ENCODE data around the gene FADS2. TPM values are rescaled to one million over a fixed set of nuclear protein-coding genes. Genes with fewer than 3 reads are reported as not detected.
A peak's percentile ranks its signal among the peaks of the same experiment; 100 is the strongest.

The FADS2 gene
- total and polyA plus RNA-seq, 2 experiments from 2014 or later = 124 to 392 TPM

- no peaks in the 10 kb centered on the region for H4K20me1 ChIP-seq (replicated peaks; ENCODE audit: insufficient read depth)
- H3K9me2 ChIP-seq (ENCODE audit: insufficient read depth) = no peaks in the 10 kb centered on the region
- no peaks in the 10 kb centered on the region; the same call in 1 of the 2 replicates for H3K36me3 ChIP-seq (ENCODE audit: insufficient read depth)
- no peak overlapping the region for H3K4me2 ChIP-seq
- TF ChIP-seq ZNF331 (CRISPR knock-in tag; IDR thresholded peaks at IDR 0.05; ENCODE audit: low read depth) (no peak), NANOG (IDR thresholded peaks at IDR 0.05; ENCODE audit: borderline replicate concordance) (no peak), ZNF462 (CRISPR knock-in tag; IDR thresholded peaks at IDR 0.05) (no peak)
- H3K27me3 ChIP-seq (ENCODE audit: insufficient read depth) = peaks cover 14% of the 10 kb centered on the region
- no peak overlapping the region for H3K27ac ChIP-seq (ENCODE audit: low read depth)
- no peak for ATAC-seq
- no peak overlapping the region for H3K4me3 ChIP-seq
- H2AFZ ChIP-seq = no peak overlapping the region
- Mint-ChIP-seq H3K4me3 (no peak overlapping the region), H3K9me3 (no peaks in the 10 kb centered on the region; the same call in 2 of the 3 replicates), H3K27ac (0 out of 2 replicates have a peak overlapping the region, but pooled peaks have one; percentile 12), H3K27me3 (ENCODE audit: insufficient read depth, low read depth, poor library complexity) (peaks cover 32% of the 10 kb centered on the region), H3K4me1 (peaks cover 21% of the 10 kb centered on the region), H3K36me3 (ENCODE audit: low read depth) (no peaks in the 10 kb centered on the region; the same call in 2 of the 3 replicates)
- H3K4me1 ChIP-seq (ENCODE audit: insufficient read depth) = peaks cover 14% of the 10 kb centered on the region
- H3F3A ChIP-seq (replicated peaks; ENCODE audit: low read depth) = no peaks in the 10 kb centered on the region
- H3K79me2 ChIP-seq (replicated peaks; ENCODE audit: insufficient read depth) = no peaks in the 10 kb centered on the region
- no peak for DNase-seq (ENCODE audit: low spot score)
Measured at GRCh38 chr11:61912991-61913698, 85.0 kb downstream of the FADS2 start.

GRCh38 chr11:61913699-61914395 lies 85.7 kb downstream of the FADS2 start:
- Mint-ChIP-seq H3K9me3 (no peaks in the 10 kb centered on the region; the same call in 2 of the 3 replicates), H3K4me1 (peaks cover 18% of the 10 kb centered on the region), H3K27ac (no peak overlapping the region), H3K27me3 (ENCODE audit: insufficient read depth, low read depth, poor library complexity) (peaks cover 38% of the 10 kb centered on the region), H3K36me3 (ENCODE audit: low read depth) (no peaks in the 10 kb centered on the region; the same call in 2 of the 3 replicates), H3K4me3 (no peak overlapping the region)
- Histone ChIP-seq H4K20me1 (replicated peaks; ENCODE audit: insufficient read depth) (no peaks in the 10 kb centered on the region), H3K9me2 (ENCODE audit: insufficient read depth) (no peaks in the 10 kb centered on the region), H3K36me3 (ENCODE audit: insufficient read depth) (no peaks in the 10 kb centered on the region), H3K4me2 (no peak overlapping the region), H3K27ac (ENCODE audit: low read depth) (no peak overlapping the region), H3K79me2 (replicated peaks; ENCODE audit: insufficient read depth) (no peaks in the 10 kb centered on the region), H3K4me3 (no peak overlapping the region), H3K27me3 (ENCODE audit: insufficient read depth) (peaks cover 19% of the 10 kb centered on the region), H3F3A (replicated peaks; ENCODE audit: low read depth) (no peaks in the 10 kb centered on the region), H3K4me1 (ENCODE audit: insufficient read depth) (peaks cover 8% of the 10 kb centered on the region), H2AFZ (no peak overlapping the region)
- DNase-seq (ENCODE audit: low spot score) (no peak), ATAC-seq (no peak)
- no peak for TF ChIP-seq REST (IDR thresholded peaks at IDR 0.05; ENCODE audit: unreplicated experiment)
- TF ChIP-seq EZH2 (IDR thresholded peaks at IDR 0.05; ENCODE audit: low read depth, unreplicated experiment) = no peak
- TF ChIP-seq JUNB (IDR thresholded peaks at IDR 0.05; ENCODE audit: unreplicated experiment) = no peak
- no peak for TF ChIP-seq NANOG (IDR thresholded peaks at IDR 0.05; ENCODE audit: borderline replicate concordance)
- no peak for TF ChIP-seq ETS1 (IDR thresholded peaks at IDR 0.05)
- no peak for TF ChIP-seq EZH2phosphoT487 (IDR thresholded peaks at IDR 0.05; ENCODE audit: unreplicated experiment)
- TF ChIP-seq ZNF331 (CRISPR knock-in tag; IDR thresholded peaks at IDR 0.05; ENCODE audit: low read depth) = no peak
- no peak for TF ChIP-seq STAT1 (IDR thresholded peaks at IDR 0.05; ENCODE audit: unreplicated experiment)
